Testis (tissue), 2 donors: ENCODE data around the gene ARHGAP19.
"Not testable (repeated sequence)": the region's sequence is repeated elsewhere in the genome, so short reads cannot be mapped to it uniquely, and the experiment has no call there.

Experiments
- POLR2A ChIP-seq: fragments of 450-650 bp; IDR thresholded peaks from one replicate; pipeline ENCODE4 v1.6.1; 2017; ENCODE audit warnings: antibody characterized with exemption, mild to moderate bottlenecking, moderate library complexity
- TF ChIP-seq, protein P1 (sequence below), 3 experiments: fragments of 450-650 bp in 2 of 3; fragments of 200-600 bp in 1 of 3; sonication (generic) in 1 of 3; IDR thresholded peaks; one replicate each; pipeline ENCODE4 v1.5.1; 2016 to 2019; ENCODE audit warnings: antibody characterized with exemption in 3 of 3, mild to moderate bottlenecking in 2 of 3, moderate library complexity in 1 of 3

- TF ChIP-seq, protein P1, sequence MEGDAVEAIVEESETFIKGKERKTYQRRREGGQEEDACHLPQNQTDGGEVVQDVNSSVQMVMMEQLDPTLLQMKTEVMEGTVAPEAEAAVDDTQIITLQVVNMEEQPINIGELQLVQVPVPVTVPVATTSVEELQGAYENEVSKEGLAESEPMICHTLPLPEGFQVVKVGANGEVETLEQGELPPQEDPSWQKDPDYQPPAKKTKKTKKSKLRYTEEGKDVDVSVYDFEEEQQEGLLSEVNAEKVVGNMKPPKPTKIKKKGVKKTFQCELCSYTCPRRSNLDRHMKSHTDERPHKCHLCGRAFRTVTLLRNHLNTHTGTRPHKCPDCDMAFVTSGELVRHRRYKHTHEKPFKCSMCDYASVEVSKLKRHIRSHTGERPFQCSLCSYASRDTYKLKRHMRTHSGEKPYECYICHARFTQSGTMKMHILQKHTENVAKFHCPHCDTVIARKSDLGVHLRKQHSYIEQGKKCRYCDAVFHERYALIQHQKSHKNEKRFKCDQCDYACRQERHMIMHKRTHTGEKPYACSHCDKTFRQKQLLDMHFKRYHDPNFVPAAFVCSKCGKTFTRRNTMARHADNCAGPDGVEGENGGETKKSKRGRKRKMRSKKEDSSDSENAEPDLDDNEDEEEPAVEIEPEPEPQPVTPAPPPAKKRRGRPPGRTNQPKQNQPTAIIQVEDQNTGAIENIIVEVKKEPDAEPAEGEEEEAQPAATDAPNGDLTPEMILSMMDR (IDR thresholded peaks at IDR 0.05): not testable (repeated sequence)
- not testable (repeated sequence) for TF ChIP-seq POLR2A
Measured at GRCh38 chr10:97290076-97290475, 2.4 kb downstream of the ARHGAP19 start.
